SK-N-SH (cell line): ENCODE measurements around the gene C12orf75. TPM values are rescaled to one million over a fixed set of nuclear protein-coding genes. Genes with fewer than 3 reads are reported as not detected.
A peak's percentile ranks its signal among the peaks of the same experiment; 100 is the strongest.

ENCODE experiments used
- CTCF ChIA-PET: fragments of 300-600, 350-600 bp; formaldehyde crosslinking; extraction: SDS; loops from one replicate; lab custom pipeline; 2021; lab: Yijun Ruan, JAX
- POLR2A ChIA-PET: fragments of 350-600 bp; sonication (Branson Sonifier 250); formaldehyde crosslinking; extraction: SDS; loops from one replicate; lab custom pipeline; 2020; ENCODE audit warnings: antibody characterized with exemption, inconsistent platforms; lab: Yijun Ruan, JAX
- DNase-seq: peaks from one replicate; pipeline ENCODE4 v3.0.0; 2012
- H2AFZ ChIP-seq: fragments of 200-600 bp; sonication (generic); 2 replicates; pipeline ENCODE4 v1.8.1; 2016; ENCODE audit warnings: antibody characterized with exemption, mild to moderate bottlenecking, low read depth
- H3F3A ChIP-seq: fragments of 200-600 bp; sonication (generic); replicated peaks from 2 replicates; pipeline ENCODE3; 2016; ENCODE audit warnings: antibody characterized with exemption, mild to moderate bottlenecking; ENCODE audit not compliant: insufficient read depth
- H3K27ac ChIP-seq, 2 experiments: fragments of 200-500 bp in 1 of 2; fragments of 200-600 bp in 1 of 2; sonication (Bioruptor generic) in 1 of 2; sonication (generic), shearing (Covaris generic) in 1 of 2; 2 replicates each; pipeline versions ENCODE4 v1.5.1 to v1.6.1; 2014 to 2016; ENCODE audit warnings: low read depth in 2 of 2, inconsistent platforms in 1 of 2, low read length in 1 of 2, mild to moderate bottlenecking in 1 of 2, mixed read lengths in 1 of 2
- H3K27me3 ChIP-seq: fragments of 200-600 bp; sonication (generic), shearing (Covaris generic); 2 replicates; pipeline ENCODE4 v1.6.1; 2016; ENCODE audit warnings: mixed run types; ENCODE audit not compliant: insufficient read depth
- H3K36me3 ChIP-seq, 2 experiments: fragments of 200-500 bp in 1 of 2; fragments of 200-600 bp in 1 of 2; sonication (Bioruptor generic) in 1 of 2; sonication (generic) in 1 of 2; replicated peaks in 1 of 2; 2 replicates each; pipeline versions ENCODE3 to v1.5.1; 2014 to 2016; ENCODE audit warnings: low read length in 1 of 2, mild to moderate bottlenecking in 1 of 2; ENCODE audit not compliant: insufficient read depth in 2 of 2, control insufficient read depth in 1 of 2
- H3K4me1 ChIP-seq, 2 experiments: fragments of 200-500 bp in 1 of 2; fragments of 200-600 bp in 1 of 2; sonication (Bioruptor generic) in 1 of 2; sonication (generic), shearing (Covaris generic) in 1 of 2; 2 replicates each; pipeline versions ENCODE4 v1.5.1 to v1.6.1; 2014 to 2016; ENCODE audit warnings: low read depth in 1 of 2, low read length in 1 of 2, mixed run types in 1 of 2; ENCODE audit not compliant: insufficient read depth in 2 of 2, control insufficient read depth in 1 of 2
- H3K4me2 ChIP-seq: fragments of 200-600 bp; sonication (generic), shearing (Covaris generic); 2 replicates; pipeline ENCODE4 v1.6.1; 2017; ENCODE audit warnings: mixed run types
- H3K4me3 ChIP-seq, 2 experiments: fragments of 200-500 bp in 1 of 2; fragments of 200-600 bp in 1 of 2; sonication (Bioruptor generic) in 1 of 2; sonication (generic), shearing (Covaris generic) in 1 of 2; 2 replicates each; pipeline versions ENCODE4 v1.5.1 to v1.8.1; 2014 to 2016; ENCODE audit warnings: low read depth in 2 of 2, inconsistent platforms in 1 of 2, low read length in 1 of 2, mild to moderate bottlenecking in 1 of 2, mixed read lengths in 1 of 2, moderate library complexity in 1 of 2
- H3K79me2 ChIP-seq: fragments of 200-600 bp; sonication (generic); 2 replicates; pipeline ENCODE4 v1.8.1; 2017; ENCODE audit warnings: mild to moderate bottlenecking; ENCODE audit not compliant: insufficient read depth
- H3K9ac ChIP-seq: fragments of 200-600 bp; sonication (generic); 2 replicates; pipeline ENCODE4 v1.6.1; 2017; ENCODE audit warnings: mixed run types
- H3K9me2 ChIP-seq: fragments of 200-600 bp; sonication (generic); 2 replicates; pipeline ENCODE4 v1.6.1; 2017; ENCODE audit warnings: mixed run types
- H3K9me3 ChIP-seq: fragments of 200-600 bp; sonication (generic); 2 replicates; pipeline ENCODE4 v1.6.1; 2017; ENCODE audit warnings: mixed run types, mild to moderate bottlenecking, moderate library complexity
- H4K20me1 ChIP-seq: fragments of 200-600 bp; sonication (generic); 2 replicates; pipeline ENCODE4 v1.6.1; 2017; ENCODE audit warnings: mild to moderate bottlenecking, mixed run types; ENCODE audit not compliant: insufficient read depth
- CHD2 ChIP-seq: fragments of 150-350 bp; IDR thresholded peaks from 2 replicates; pipeline ENCODE4 v1.6.1; 2018; ENCODE audit warnings: low read length; ENCODE audit not compliant: partially characterized antibody
- FOSL2 ChIP-seq: IDR thresholded peaks from 2 replicates; pipeline ENCODE4 v1.4.0; 2012; ENCODE audit warnings: low read depth, mild to moderate bottlenecking, moderate library complexity, borderline replicate concordance
- FOXJ3 ChIP-seq: sonication (generic); formaldehyde crosslinking; IDR thresholded peaks from 2 replicates; pipeline ENCODE4 v1.5.1; 2020; ENCODE audit warnings: mild to moderate bottlenecking, missing genetic modification reagents
- FOXM1 ChIP-seq: IDR thresholded peaks from 2 replicates; pipeline ENCODE4 v1.4.0; 2012; ENCODE audit warnings: low read depth, mild to moderate bottlenecking
- JUND ChIP-seq: IDR thresholded peaks from 2 replicates; pipeline ENCODE4 v1.4.0; 2012
- MEF2A ChIP-seq: IDR thresholded peaks from 2 replicates; pipeline ENCODE4 v1.4.0; 2012; ENCODE audit warnings: low read depth, borderline replicate concordance
- NFIC ChIP-seq: IDR thresholded peaks from 2 replicates; pipeline ENCODE4 v1.4.0; 2012; ENCODE audit warnings: borderline replicate concordance
- RAD21 ChIP-seq: IDR thresholded peaks from 2 replicates; pipeline ENCODE4 v1.6.1; 2012; ENCODE audit warnings: mild to moderate bottlenecking, low read length
- RCOR1 ChIP-seq: fragments of 150-350 bp; IDR thresholded peaks from 2 replicates; pipeline ENCODE4 v1.6.1; 2017; ENCODE audit warnings: antibody characterized with exemption, low read length
- REST ChIP-seq: IDR thresholded peaks from 2 replicates; pipeline ENCODE4 v1.6.1; 2012; ENCODE audit warnings: mild to moderate bottlenecking, low read depth, low read length, moderate library complexity
- RFX5 ChIP-seq: IDR thresholded peaks from 2 replicates; pipeline ENCODE4 v1.6.1; 2012; ENCODE audit warnings: mild to moderate bottlenecking, improper control_type of control experiment, low read length
- SMC3 ChIP-seq: IDR thresholded peaks from 2 replicates; pipeline ENCODE4 v1.6.1; 2012; ENCODE audit warnings: low read depth, low read length, improper control_type of control experiment
- TCF12 ChIP-seq: IDR thresholded peaks from 2 replicates; pipeline ENCODE4 v1.4.0; 2012
- USF2 ChIP-seq: fragments of 150-350 bp; IDR thresholded peaks from 2 replicates; pipeline ENCODE4 v1.6.1; 2017; ENCODE audit warnings: antibody characterized with exemption, low read length, low read depth, borderline replicate concordance
- YY1 ChIP-seq: IDR thresholded peaks from 2 replicates; pipeline ENCODE4 v1.4.0; 2012; ENCODE audit warnings: low read depth, mild to moderate bottlenecking
- WGBS: methylation state at CpG from one replicate; pipeline ENCODE4 v1.1.6; 2017; ENCODE audit warnings: low lambda C conversion rate; 5-methylcytosine and 5-hydroxymethylcytosine counted together
- polyA plus RNA-seq, 3 experiments: library from polyadenylated mRNA; depleted of rRNA; stranded (reverse); fragments of >200 nt; gene quantifications; 2 replicates each; pipeline ENCODE4 v1.2.3, GENCODE V29; 2012
- TF ChIP-seq, protein P1 (sequence below): IDR thresholded peaks from 2 replicates; pipeline ENCODE4; 2012

C12orf75 gene
- polyA plus RNA-seq, 1 of the 3 experiments (the other 2 are of a cell fraction) = 221 TPM

DNA sequence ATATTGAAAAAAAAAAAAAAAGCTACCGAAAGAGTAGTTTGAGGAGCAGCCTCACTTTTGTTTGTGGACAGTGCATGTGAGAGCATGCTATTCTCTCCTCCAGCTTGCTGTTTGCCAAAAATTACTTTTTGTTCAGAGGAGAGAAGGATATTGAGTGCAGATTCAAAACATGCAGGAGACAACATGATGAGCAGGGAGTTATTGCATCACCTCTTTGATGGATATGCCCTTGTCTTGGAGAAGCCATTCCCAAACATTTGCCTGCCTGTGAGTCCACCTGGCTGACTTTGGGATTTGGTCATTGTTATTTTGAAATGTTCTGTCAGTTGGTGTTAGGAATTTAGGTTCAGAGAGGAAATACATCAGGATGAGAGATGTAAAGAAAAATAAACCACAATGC is 2.4 kb downstream of the C12orf75 start (continued):
- TF ChIP-seq FOXJ3 (CRISPR knock-in tag) = no peak

- DNase-seq = no peak
- Histone ChIP-seq H3K4me1 (peaks cover 9 to 20% of the 10 kb centered on the region in 2 experiments), H3K36me3 (peaks cover 0 to 41% of the 10 kb centered on the region in 2 experiments), H3K4me2 (peak overlapping the region; percentile 94)
- POLR2A ChIA-PET = no interaction called here
- TF ChIP-seq USF2 (no peak), NFIC (0 out of 2 replicates have a peak, but pooled peaks have one; percentile 33), RCOR1 (no peak), MEF2A (peak; percentile 74), SMC3 (no peak), FOXM1 (no peak), FOSL2 (peak; percentile 17; the same call in 1 of the 2 replicates), RAD21 (no peak), RFX5 (no peak), REST (no peak), JUND (peak; percentile 20), CHD2 (no peak), YY1 (no peak), TCF12 (0 out of 2 replicates have a peak, but pooled peaks have one; percentile 10)
- TF ChIP-seq, protein P1, sequence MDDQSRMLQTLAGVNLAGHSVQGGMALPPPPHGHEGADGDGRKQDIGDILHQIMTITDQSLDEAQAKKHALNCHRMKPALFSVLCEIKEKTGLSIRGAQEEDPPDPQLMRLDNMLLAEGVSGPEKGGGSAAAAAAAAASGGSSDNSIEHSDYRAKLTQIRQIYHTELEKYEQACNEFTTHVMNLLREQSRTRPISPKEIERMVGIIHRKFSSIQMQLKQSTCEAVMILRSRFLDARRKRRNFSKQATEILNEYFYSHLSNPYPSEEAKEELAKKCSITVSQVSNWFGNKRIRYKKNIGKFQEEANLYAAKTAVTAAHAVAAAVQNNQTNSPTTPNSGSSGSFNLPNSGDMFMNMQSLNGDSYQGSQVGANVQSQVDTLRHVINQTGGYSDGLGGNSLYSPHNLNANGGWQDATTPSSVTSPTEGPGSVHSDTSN = peak; percentile 15; the same call in 1 of the 2 replicates
- TF ChIP-seq, all 33 proteins: peak for 6
- Histone ChIP-seq H3K4me3 (peak overlapping the region; percentile 17 to 53; a peak in 3 of 4 replicates), H4K20me1 (peaks cover 50% of the 10 kb centered on the region), H3K27ac (peak overlapping the region; percentile 18 to 72; a peak in 3 of 4 replicates), H3K9me3 (no peaks in the 10 kb centered on the region), H3K9me2 (no peaks in the 10 kb centered on the region), H3K27me3 (no peaks in the 10 kb centered on the region), H3K79me2 (peaks cover 81% of the 10 kb centered on the region), H3K9ac (peak overlapping the region; percentile 29; the same call in 1 of the 2 replicates), H3F3A (peaks cover 43% of the 10 kb centered on the region), H2AFZ (no peak overlapping the region)
- CTCF ChIA-PET = interaction anchor here (1.7 kb wide), 1 partner anchor 49 kb away, joined by 5 read pairs; no protein-coding TSS in a partner anchor
- 18% methylated on average over 3 of the region's 3 CpGs for WGBS
Measured at GRCh38 chr12:105334001-105334400, 3.5 kb downstream of the C12orf75 start.
